GF-D8 (cell line): ENCODE measurements around the gene GMEB2.
"Not testable (repeated sequence)": the region's sequence is repeated elsewhere in the genome, so short reads cannot be mapped to it uniquely, and the experiment has no call there.

Experiments
- DNase-seq: peaks from one replicate; lab custom pipeline; 2025; lab: John Stamatoyannopoulos, UW

The GMEB2 gene

DNA sequence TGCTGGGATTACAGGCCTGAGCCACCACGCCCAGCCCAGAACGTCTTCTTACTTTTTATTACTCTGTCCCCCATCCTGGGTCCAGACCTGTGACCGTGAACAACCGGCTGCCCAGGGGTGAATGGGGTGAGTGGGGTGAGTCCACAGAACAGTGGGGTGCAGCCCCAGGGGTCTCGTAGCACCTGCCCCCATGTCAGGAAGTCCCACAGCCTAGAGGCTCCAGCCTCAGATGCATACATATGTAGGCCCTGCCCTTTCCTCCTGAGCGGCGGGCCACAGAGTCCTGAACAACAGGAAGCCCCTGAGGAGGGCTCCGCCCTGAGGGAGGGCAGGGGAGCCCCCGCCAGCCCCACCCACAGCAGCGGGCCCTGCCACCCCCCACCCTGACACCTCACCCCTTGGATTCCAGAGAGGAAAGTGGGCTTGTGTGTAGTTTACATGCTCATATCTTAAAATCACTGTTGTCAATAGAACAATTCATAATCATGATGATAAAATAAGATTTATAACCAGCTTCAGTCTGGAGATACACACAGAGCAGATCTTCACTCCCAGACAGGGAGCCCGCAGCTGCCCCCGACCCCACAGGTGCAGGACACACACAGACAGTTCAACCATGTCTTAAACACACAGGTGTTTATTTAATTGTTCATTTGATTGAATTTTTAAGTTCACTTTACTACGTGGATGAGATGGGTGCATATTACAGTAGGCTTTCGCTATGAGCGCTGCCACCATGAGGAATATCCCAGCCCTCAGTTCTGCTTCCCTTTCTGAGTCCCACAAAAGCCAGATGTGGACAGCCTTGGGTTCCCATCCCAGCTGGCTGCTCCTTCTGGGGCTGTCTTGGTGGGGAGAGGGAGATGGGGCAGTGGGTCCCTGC lies 12.4 kb upstream of the GMEB2 start:
- DNase-seq = no peak

DNA sequence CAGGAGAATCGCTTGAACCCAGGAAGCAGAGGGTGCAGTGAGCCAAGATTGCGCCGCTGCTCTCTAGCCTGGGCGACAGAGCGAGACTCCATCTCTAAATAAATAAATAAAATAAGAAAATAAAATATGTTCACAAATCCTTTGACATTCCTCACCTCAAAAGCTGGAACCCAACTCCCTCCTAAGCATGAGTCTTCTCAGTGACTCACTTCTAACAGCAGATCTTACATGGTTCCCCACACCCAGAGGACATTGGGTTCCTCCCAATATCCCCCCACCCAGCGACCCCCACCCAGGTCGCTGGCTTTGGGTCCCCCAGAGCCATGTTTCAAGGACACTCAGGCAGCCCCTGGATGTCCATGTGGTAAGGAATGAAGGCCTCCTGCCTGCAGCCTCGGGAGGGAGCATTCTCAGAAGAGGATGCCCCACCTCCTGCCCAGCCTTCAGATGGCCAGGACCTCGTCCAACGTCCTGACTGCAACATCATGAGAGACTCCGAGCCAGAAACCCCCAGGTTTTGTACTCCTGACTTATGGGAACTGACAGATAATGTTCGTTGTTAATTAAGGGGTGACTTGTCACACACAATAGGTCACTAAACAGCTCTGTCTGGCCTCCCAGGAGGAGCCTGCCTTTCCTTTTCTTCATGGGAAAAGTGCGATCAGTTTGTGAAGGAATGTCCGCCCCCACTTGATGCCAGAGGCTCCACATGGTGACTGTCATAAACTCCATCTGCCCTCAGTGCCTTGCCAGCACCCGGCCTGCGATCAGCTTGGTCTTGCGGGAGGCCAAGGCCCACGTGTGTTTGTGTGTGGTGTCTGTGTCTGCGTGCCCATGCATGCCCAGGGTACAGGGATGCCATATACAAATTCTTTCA lies 10.1 kb upstream of the GMEB2 start:
- DNase-seq = no peak

DNA sequence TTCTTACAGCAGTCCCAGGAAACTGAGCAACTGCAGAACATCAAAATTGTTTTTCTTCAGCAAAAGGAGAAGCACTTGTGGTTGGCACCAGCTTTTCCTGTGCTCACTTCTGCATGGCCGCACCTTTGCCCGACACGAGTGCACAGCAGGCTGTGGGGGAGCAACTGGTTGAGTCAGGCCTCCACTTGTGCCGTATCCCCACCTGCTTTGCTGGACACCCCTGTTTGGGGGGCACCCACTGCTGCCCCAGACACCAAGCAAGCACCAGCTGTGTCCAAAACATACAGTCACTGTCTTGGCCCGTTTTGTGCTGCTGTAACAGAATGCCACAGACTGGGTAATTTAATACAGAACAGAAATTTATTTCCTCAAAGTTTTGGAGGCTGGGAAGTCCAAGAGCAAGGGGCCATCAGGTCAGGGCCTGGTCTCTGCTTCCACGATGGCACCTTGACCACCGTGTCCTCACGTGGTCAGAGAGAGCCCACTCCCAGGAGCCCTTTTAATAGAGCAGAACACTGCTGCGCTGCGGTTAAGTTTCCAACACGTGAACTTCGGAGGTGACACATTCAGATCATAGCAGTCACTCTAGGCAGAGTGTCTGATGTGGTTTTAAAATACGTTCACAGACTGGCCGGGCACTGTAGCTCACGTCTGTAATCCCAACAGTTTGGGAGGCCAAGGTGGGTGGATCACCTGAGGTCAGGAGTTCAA lies 8.7 kb upstream of the GMEB2 start:
- peak; percentile 91 for DNase-seq

DNA sequence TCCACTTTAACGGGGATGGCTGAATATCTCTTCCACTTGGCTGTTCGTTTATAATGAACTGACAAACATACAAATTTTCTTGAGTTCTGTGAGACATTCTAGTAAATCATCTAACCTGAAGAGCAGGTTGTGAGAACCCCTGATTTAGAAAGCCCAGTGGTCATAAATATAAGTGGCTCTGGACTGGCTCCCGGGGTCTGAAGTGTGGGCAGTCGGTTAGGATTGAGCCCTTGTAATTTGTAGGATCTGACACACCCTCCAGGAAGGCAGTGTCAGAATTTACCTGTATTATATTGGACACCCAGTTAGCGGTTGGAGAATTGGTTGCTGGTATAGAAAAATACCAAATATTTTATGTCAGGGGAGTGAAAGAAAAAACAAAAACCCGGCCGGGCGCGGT lies 6.8 kb upstream of the GMEB2 start:
- DNase-seq = no peak

DNA sequence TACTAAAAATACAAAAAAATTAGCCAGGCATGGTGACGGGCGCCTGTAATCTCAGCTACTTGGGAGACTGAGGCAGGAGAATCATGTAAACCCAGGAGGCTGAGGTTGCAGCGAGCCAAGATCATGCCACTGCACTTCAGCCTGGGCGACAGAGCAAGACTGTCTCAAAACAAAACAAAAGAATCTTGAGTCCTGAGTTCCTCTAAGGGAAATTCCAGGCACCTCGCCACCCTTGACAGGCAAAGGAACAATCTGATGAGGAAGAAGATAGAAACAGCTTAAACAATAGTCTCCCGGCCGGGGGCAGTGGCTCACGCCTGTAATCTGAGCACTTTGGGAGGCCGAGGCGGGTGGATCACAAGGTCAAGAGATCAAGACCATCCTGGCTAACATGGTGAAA lies 4.5 kb upstream of the GMEB2 start:
- not testable (repeated sequence) for DNase-seq

DNA sequence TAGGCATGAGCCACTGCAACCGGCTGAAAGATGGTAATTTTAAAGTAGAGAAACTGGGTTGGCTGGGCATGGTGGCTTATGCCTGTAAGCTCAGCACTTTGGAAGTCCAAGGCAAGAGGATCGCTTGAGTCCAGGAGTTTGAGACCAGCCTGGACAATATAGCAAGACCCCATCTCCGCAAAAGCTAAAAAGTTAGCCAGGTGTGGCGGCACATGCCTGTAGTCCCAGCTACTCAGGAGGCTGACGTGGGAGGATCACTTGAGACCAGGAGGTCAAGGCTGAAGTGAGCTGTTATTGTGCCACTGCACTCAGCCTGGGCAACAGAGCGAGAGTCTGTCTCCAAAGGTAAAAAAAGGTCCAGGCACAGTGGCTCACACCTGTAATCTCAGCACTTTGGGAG lies 4.1 kb upstream of the GMEB2 start:
- not testable (repeated sequence) for DNase-seq

DNA sequence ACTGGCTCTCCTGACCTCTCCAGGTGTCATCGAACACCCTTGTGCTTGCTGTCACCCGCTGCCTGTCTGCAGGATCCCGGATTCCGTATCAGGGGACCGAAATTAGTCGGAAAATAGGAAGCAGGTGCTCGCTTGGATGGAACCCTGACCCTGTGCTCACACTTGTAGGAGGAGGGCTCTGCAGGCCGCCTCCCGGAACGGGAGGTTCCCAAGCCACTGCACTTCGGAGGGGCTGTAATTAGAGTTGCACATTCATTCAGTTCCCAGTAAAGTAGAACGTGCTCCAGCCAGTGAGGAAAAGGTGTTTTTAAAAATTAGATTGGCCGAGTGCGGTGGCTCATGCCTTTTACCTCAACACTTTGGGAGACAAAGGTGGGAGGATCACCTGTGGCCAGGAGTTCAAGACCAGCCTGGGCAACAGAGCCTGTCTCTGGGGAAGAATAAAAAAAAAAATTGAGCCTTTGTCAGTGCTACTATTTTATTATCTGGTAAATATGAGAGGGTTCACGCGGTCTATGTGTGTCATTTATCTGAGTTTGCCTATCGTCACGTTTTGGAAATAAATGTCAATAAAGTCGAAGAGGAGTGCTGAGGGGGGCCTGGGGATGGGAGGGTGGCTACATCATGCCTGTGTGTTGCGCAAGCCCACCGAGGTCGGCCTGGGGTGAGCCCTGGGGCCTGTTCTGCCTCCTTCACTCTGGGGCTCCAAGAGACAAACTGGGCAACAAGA lies 1.5 kb upstream of the GMEB2 start:
- peak; percentile 76 for DNase-seq

DNA sequence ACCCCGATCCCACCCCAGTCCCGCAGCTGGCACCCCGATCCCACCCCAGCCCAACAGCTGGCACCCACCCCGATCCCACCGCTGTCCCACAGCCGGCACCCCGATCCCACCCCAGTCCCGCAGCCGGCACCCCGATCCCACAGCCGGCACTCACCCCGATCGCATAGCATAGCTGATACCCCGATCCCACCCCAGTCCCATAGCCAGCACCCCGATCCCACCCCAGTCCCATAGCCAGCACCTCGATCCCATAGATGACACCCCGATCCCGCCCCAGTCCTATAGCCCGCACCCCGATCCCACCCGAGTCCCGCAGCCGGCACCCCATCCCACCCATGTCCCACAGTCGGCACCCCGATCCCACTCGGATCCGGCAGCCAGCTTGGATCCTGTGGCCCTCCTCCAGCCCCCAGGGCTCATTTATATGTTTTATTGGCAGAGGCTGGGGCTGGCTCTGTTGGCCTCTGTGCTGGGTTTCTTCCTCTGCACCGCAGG lies 897 bp upstream of the GMEB2 start:
- DNase-seq = no peak

DNA sequence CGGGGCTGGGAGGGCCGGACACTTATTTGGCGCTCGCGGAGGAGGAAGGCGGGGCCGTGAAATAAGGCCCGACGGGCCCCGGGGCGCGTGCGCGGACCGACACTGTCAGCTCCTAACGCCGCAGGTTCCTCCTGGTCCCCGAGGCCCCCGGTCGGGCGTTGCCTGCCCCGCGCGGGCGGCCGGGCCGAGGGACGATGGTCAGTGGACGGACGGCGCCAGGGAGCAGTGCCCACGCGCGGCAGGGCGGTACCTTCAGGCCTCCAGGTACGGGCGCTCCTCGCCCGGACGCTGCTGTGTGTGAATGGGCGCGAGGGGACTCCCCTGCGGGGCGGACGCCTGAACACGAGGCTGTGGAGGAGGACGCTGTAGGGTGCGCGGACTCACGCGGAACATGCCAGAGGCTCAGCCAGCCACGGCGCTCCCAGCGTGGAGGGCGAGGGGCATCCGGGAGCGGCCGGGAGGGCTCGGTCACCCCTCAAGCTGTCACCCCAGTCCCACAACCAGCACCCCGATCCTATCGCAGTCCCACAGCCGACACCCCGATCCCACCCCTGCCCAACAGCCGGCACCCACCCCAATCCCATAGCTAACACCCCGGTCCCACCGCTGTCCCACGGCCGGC lies 339 bp upstream of the GMEB2 start:
- peak; percentile 79 for DNase-seq

DNA sequence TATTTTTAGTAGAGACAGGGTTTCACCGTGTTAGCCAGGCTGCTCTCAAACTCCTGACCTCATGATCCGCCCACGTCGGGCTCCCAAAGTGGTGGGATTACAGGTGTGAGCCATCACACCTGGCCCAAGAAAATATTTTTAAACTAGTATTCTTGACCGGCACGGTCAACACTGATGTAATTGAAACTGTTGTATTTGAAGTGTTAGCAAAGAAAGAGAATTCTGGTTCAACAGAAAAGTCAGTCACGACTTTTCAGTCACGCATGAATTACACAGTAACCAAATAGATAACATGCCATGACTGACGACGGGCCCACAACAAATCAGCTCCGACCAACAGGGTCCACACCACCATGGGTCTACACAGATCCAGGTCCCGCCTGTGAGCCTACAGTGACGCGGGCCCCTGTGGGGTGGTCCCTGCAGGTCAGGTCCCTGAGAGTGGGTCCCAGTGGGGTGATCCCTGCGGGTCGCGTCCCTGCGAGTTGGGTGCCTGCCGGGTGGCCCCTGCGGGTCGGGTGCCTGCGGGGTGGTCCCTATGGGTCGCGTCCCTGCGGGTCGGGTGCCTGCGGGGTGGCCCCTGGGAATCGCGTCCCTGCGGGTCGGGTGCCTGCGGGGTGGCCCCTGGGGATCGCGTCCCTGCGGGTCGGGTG lies 1.0 kb downstream of the GMEB2 start:
- no peak for DNase-seq

DNA sequence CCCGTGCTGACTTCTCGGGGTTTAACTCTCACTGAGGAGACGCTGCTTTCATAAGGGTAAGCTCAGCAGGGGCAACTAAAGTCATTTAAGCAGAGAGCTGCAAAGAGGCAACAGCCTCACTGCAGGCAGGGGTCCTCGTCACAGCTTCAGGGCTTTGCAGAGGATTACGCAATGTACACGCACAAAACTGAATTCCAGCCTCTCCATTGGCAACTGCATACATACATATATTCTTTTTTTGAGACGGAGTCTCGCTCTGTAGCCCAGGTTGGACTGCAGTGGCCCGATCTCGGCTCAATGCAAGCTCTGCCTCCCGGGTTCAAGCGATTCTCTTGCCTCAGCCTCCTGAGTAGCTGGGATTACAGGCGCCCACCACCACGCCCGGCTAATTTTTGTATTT lies 2.4 kb downstream of the GMEB2 start:
- no peak for DNase-seq

DNA sequence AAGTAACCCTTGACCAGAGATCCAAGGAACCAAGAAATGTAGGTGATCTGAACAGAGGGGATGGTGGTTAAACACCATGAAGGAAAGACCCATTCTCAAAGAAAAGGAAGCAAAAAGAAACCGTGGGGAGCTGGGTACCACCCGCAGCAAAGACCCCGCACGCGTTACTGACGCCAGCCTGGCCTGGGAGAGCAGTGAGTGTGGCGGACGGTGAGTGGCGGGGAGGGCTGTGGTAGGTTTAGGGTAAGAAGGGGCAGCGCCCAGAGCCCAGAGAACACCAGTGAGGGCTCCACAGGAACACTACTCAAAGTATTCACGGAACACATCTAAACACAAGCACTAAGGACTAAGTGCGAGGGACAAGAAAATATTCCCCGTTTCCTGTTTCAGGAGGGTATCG lies 4.2 kb downstream of the GMEB2 start:
- no peak for DNase-seq

DNA sequence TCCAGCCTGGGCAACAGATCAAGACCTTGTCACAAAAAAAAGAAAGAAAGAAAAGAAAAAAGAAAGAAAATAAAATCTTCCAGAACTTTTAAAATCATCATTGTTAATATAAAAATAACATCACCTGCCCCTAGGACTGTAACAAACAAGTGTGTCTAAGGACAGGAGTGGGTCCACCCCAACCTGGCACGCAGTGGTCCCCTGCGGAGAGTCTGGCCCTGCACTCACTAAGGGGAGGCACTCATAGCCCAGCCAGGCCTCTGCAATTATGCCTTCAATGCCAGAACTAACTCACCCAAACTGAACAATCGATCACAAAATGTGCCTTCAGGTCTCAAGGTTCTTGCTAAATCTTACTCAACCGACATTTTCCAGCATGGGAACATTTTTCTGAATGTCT lies 4.8 kb downstream of the GMEB2 start:
- DNase-seq = no peak

DNA sequence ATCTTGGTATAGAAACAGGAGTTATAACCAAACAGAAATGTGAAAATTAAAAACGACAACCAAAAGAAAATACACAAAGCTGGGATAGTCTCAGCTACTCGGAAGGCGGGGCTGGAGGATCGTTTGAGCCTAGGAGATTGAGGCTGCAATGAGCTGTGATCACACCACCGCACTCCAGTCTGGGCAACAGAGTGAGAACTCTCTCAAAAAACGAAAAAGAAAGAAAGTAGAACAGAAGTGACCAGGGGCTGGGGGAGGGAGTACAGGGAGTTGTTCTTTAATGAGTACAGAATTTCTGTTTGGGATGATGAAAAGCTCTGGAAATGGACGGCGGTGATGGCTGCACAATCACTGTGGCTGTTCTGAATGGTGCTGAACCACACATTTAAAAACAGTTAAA lies 5.9 kb downstream of the GMEB2 start:
- DNase-seq = no peak

DNA sequence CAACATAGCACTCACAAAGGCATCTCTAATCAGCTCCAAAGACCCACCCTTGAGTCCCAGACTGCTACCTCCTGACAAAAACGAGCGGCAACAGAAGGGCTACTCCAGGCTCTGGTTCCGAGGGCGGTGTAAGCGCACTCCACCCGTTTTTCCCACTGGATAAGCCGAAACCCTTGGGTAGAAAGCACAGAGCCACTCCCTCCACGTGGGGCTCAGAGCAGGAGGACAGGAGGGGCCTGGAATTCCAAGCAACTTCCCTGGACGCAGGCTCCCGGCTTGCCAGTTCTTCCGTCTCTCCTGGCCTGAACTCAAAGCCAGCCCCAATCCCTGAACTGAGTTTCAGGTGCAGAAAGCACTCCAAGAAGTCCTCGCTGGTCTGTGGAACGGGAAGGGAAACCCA lies 7.4 kb downstream of the GMEB2 start:
- DNase-seq = no peak

DNA sequence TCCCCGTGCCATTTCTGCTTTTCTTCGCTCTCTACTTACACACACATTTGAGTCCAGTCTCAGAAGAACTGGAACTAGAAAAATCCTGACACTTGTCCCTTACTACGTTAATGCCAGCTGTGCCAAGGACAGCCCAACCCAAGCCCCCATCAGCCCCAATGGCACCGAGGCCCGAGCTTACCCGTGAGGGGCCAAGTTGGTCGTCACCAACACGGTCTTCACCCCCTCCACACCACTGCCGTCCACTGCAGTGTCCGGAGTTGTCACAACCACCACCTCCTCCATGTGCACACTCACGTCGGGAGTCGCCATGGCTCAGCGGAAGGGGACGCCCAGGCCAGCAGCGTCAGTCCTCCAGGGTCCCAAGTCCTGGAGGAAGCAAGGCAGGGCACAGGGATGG lies 7.8 kb downstream of the GMEB2 start:
- no peak for DNase-seq

DNA sequence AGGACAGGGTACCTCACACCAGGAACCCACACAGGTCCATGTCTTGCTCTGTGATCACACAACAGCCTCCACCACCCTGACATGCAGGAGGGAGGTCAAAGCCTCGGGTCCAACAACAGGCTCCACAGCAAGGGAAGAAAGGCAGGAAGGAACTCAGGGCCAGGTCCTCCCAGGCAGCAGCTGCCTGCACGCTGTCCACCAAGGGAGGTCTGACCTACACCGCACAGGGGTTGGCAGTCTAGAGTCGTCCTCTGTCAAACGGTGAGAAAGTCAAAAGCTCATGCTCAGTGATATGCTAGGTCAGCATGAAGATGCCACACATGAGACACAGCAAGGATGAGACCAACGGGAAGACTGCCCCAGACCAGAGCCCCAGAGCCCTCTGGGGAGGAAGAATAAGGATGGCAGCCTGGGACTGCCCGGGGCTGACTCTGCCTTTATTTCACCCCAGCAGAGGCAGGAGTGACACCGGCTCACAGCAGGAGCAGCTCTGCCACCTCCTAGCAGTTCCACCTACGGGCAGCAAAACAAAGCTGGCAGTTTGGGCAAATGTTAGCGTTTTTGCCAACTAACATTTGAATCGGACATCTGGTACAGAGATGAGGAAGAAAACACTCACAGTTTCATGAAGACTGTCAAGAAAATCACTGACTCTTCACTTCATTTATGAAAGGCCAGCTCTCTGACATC lies 8.5 kb downstream of the GMEB2 start:
- DNase-seq = no peak

DNA sequence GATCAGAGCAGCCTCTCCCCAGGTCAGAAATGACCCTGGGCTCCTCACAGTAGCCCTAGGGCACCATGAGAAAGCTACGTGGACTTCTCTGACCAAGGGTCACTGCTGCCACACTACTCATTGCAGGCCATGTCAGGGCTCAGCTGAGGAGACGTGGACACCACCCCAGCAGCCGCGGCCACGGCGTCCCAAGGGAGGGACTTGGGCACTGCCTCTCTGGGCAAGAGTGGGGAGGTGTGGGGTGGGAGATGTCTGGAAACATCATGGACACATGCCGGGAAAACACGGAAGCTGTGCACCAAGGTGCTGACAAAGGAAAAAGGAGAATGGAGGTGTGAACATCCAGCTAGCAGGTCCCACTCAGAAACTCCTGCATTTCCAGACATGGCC lies 9.0 kb downstream of the GMEB2 start:
- no peak for DNase-seq

DNA sequence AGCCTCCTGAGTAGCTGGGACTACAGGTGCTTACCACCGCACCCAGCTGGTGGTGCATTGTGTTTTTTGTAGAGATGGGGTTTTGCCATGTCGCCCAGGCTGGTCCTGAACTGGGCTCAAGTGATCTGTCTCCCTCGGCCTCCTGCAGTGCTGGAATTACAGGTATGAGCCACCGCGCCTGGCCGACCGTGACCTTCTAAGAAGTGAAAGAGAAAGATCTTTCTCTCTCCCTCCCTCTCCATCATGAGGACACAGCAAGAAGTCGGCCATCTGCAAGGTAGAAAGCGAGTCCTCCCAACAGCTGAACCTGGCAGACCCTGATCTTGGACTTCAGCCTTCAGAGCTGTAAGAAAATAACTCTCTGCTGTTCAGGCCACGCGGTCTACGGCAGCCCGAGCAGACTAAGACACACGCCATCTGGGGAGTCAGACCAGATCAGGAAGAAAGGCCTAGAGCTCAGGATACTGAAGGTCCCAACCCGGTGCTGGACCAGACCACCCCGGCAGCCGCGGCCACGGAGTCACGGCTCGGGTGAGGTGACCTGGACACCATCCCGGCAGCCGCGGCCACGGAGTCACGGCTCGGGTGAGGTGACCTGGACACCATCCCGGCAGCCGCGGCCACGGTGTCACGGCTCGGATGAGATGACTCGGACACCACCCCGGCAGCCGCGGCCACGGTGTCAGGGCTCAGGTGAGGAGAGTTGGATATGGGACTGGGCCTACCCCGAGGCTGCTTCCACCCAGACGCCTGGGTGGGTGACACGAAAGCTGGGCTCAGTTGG lies 9.6 kb downstream of the GMEB2 start:
- DNase-seq = no peak
